HepG2 (cell line): ENCODE data around the gene CKS1B. TPM values are rescaled to one million over a fixed set of nuclear protein-coding genes. Genes with fewer than 3 reads are reported as not detected.

ENCODE experiments used
- ATAC-seq: fragments of 200-7000 bp; cut with Tn5 transposase; 3 replicates; pipeline ENCODE4 v1.9.1; 2020; ENCODE audit warnings: mild to moderate bottlenecking, moderate library complexity
- BruUV-seq: library from RNA; stranded (reverse); fragments of 400-500 nt; replicated peaks from 2 replicates; lab custom pipeline; 2021; lab: Mats Ljungman, UMichigan
- CTCF ChIA-PET: fragments of 300-600 bp; formaldehyde crosslinking; extraction: SDS; loops from one replicate; lab custom pipeline; 2021; ENCODE audit warnings: low total read pairs, inconsistent platforms, low intra/inter-chr PET ratio; lab: Yijun Ruan, JAX
- POLR2A ChIA-PET: fragments of 350-600 bp; sonication (Branson Sonifier 250); formaldehyde crosslinking; loops from one replicate; lab custom pipeline; 2020; ENCODE audit warnings: antibody characterized with exemption, inconsistent platforms; lab: Yijun Ruan, JAX
- DNase-seq: peaks from one replicate; pipeline ENCODE4 v3.0.0-alpha.2; 2015; ENCODE audit warnings: low spot score
- FAIRE-seq: peaks from 3 replicates; lab custom pipeline; 2011; peaks lifted over from hg19 to GRCh38; lab: Jason Lieb, UNC
- H2AFZ ChIP-seq: one replicate; pipeline ENCODE4 v1.6.1; 2011; ENCODE audit warnings: low read length, inconsistent platforms
- H3K27ac ChIP-seq: fragments of 300-600 bp; 3 replicates; pipeline ENCODE4 v1.8.0; 2011; ENCODE audit warnings: mixed run types, mild to moderate bottlenecking, mixed read lengths, low read length, inconsistent platforms; ENCODE audit not compliant: insufficient read depth; ENCODE audit errors: extremely low read length
- H3K27me3 ChIP-seq, 2 experiments: fragments of 200-600 bp in 1 of 2; 2 replicates in 1 of 2; 3 replicates in 1 of 2; pipeline versions ENCODE4 v1.6.0 to v1.8.0; 2011; ENCODE audit warnings: low read length in 2 of 2, mild to moderate bottlenecking in 2 of 2, moderate library complexity in 2 of 2, inconsistent platforms in 1 of 2; ENCODE audit not compliant: insufficient read depth in 2 of 2, control insufficient read depth in 1 of 2
- H3K36me3 ChIP-seq, 2 experiments: fragments of 200-600 bp in 1 of 2; replicated peaks in 1 of 2; 2 replicates in 1 of 2; 3 replicates in 1 of 2; pipeline versions ENCODE4 v1.5.1 to v1.8.0; 2011; ENCODE audit warnings: low read length in 2 of 2, inconsistent platforms in 1 of 2; ENCODE audit not compliant: insufficient read depth in 2 of 2, control insufficient read depth in 1 of 2
- H3K4me1 ChIP-seq: 2 replicates; pipeline ENCODE4 v1.5.1; 2012; ENCODE audit warnings: low read length, inconsistent platforms; ENCODE audit not compliant: insufficient read depth
- H3K4me2 ChIP-seq: 2 replicates; pipeline ENCODE4 v1.6.0; 2011; ENCODE audit warnings: low read depth, low read length, inconsistent platforms
- H3K4me3 ChIP-seq, 3 experiments: fragments of 200-600 bp in 1 of 3; sonication (generic), shearing (Covaris generic) in 1 of 3; replicated peaks in 1 of 3; 2 replicates each; pipeline ENCODE4 v1.5.1; 2011 to 2016; ENCODE audit warnings: low read length in 3 of 3, inconsistent platforms in 2 of 3, low read depth in 2 of 3, mild to moderate bottlenecking in 2 of 3, control low read depth in 1 of 3, mixed read lengths in 1 of 3; ENCODE audit not compliant: insufficient read depth in 1 of 3
- H3K79me2 ChIP-seq: one replicate; pipeline ENCODE4 v1.6.1; 2011; ENCODE audit warnings: low read length, inconsistent platforms; ENCODE audit not compliant: insufficient read depth
- H3K9ac ChIP-seq: 2 replicates; pipeline ENCODE4 v1.6.0; 2011; ENCODE audit warnings: mild to moderate bottlenecking, low read depth, low read length, inconsistent platforms; ENCODE audit not compliant: insufficient read depth
- H3K9me3 ChIP-seq: 2 replicates; pipeline ENCODE4 v1.5.1; 2012; ENCODE audit warnings: mild to moderate bottlenecking, low read length
- H4K20me1 ChIP-seq: 2 replicates; pipeline ENCODE4 v1.6.0; 2011; ENCODE audit warnings: inconsistent platforms, mild to moderate bottlenecking, low read length, moderate library complexity; ENCODE audit not compliant: insufficient read depth
- HMGXB4 ChIP-seq, 2 experiments: sonication (generic) in 1 of 2; formaldehyde crosslinking in 1 of 2; IDR thresholded peaks; 2 replicates each; pipeline versions ENCODE4 v1.4.0 to v1.6.1; 2018 to 2020; ENCODE audit warnings: missing genetic modification reagents in 2 of 2, borderline replicate concordance in 1 of 2, low read depth in 1 of 2, mild to moderate bottlenecking in 1 of 2, missing biosample characterization in 1 of 2
- NR0B2 ChIP-seq: sonication (generic); formaldehyde crosslinking; IDR thresholded peaks from 2 replicates; pipeline ENCODE4 v1.4.0; 2020; ENCODE audit warnings: mild to moderate bottlenecking, missing genetic modification reagents
- PAWR ChIP-seq: sonication (generic); formaldehyde crosslinking; IDR thresholded peaks from 2 replicates; pipeline ENCODE4 v1.4.0; 2020; ENCODE audit warnings: missing genetic modification reagents, mild to moderate bottlenecking, borderline replicate concordance
- PREB ChIP-seq: sonication (generic); formaldehyde crosslinking; IDR thresholded peaks from 2 replicates; pipeline ENCODE4 v1.4.0; 2020; ENCODE audit warnings: missing genetic modification reagents
- ZNF83 ChIP-seq: sonication (generic); formaldehyde crosslinking; IDR thresholded peaks from 2 replicates; pipeline ENCODE4 v1.4.0; 2020; ENCODE audit warnings: missing genetic modification reagents, mild to moderate bottlenecking, borderline replicate concordance
- WGBS: methylation state at CpG from one replicate; pipeline ENCODE4 v1.1.6; 2017; ENCODE audit warnings: low lambda C conversion rate; 5-methylcytosine and 5-hydroxymethylcytosine counted together
- in situ Hi-C: cut with HindIII; loops from 2 replicates; pipeline ENCODE4 v1.10.0; 2017; ENCODE audit warnings: low pct_unique_long_range_greater_than_20kb; ENCODE audit not compliant: extremely low pct_ligation_motif_present
- intact Hi-C: fragments of 100-400 bp; cut with micrococcal nuclease; formaldehyde crosslinking; loops from one replicate; pipeline ENCODE4 v1.10.0; 2022; ENCODE audit not compliant: unreplicated experiment
- polyA plus RNA-seq, 8 experiments: library from polyadenylated mRNA; depleted of rRNA in 3 of 8; stranded (reverse) in 7 of 8; unstranded in 1 of 8; fragments of >200 nt; fragmentation: Illumina TruSeq in 4 of 8; extraction: Trizol in 4 of 8; gene quantifications; 2 replicates each; pipeline versions ENCODE4 v1.2.1 to v1.2.3, GENCODE V29; 2011 to 2016; ENCODE audit warnings: low read depth in 4 of 8, missing spikeins in 1 of 8, mixed read lengths in 1 of 8; ENCODE audit not compliant: insufficient read depth in 1 of 8
- total RNA-seq, 5 experiments: library from RNA; depleted of rRNA; stranded (reverse); fragments of >200 nt; fragmentation: Illumina TruSeq; extraction: Trizol; gene quantifications; 2 replicates each; pipeline ENCODE4 v1.2.3, GENCODE V29; 2016; ENCODE audit warnings: low read depth in 1 of 5

CKS1B gene
- total and polyA plus RNA-seq, 2 of the 13 experiments (the other 11 are each of a cell fraction or from before 2014, with no cell fraction given): 217 to 222 TPM

GRCh38 chr1:155009742-155010141 lies 35.3 kb downstream of the CKS1B start:
- POLR2A ChIA-PET: interaction anchor here (8.2 kb wide), 1 partner anchor 7 kb away, joined by 90 read pairs; the partner anchor contains the start of gene ZBTB7B

More at GRCh38 chr1:155009742-155010141, 35.3 kb downstream of the CKS1B start:
- no peak overlapping the region for H3K9ac ChIP-seq
- intact Hi-C loops (no loop called here), in situ Hi-C loops (no loop called here)
- FAIRE-seq (no peak), ATAC-seq (no peak), DNase-seq (no peak)
- no peak overlapping the region for H3K27ac ChIP-seq
- peaks cover 29% of the 10 kb centered on the region for H3K79me2 ChIP-seq
- no peak overlapping the region for H3K4me2 ChIP-seq
- WGBS: 96% methylated on average over 5 of the region's 5 CpGs
- no peaks in the 10 kb centered on the region for H3K27me3 ChIP-seq
- peaks cover 88% of the 10 kb centered on the region for H3K4me1 ChIP-seq
- TF ChIP-seq PREB (CRISPR knock-in tag) (no peak), PAWR (no peak), ZNF83 (CRISPR knock-in tag) (no peak), HMGXB4 (CRISPR knock-in tag; IDR thresholded peaks at IDR 0.05; ENCODE audit: borderline replicate concordance in 1 of 2, low read depth in 1 of 2) (no peak), NR0B2 (no peak)
- BruUV-seq: no TSS peak
- no peak overlapping the region for H2AFZ ChIP-seq
- CTCF ChIA-PET: no interaction called here
- peaks cover 11% of the 10 kb centered on the region; the same call in 1 of the 2 replicates for H4K20me1 ChIP-seq
- H3K9me3 ChIP-seq: no peaks in the 10 kb centered on the region
- no peak overlapping the region for H3K4me3 ChIP-seq
- H3K36me3 ChIP-seq: peaks cover 3 to 25% of the 10 kb centered on the region in 2 experiments; a peak in 4 of 5 replicates
